ENCODE results near the gene EFEMP2.

GRCh38 chr11:65816696-65817095, 55.9 kb downstream of the EFEMP2 start:
- TF ChIP-seq CTCF (conservative IDR thresholded peaks at IDR 0.05 in 1 of 2, IDR thresholded peaks at IDR 0.05 in 1 of 2; ENCODE audit: low read depth in 1 of 2, low read length in 2 of 2) (no peak), EZH2 (IDR thresholded peaks at IDR 0.05; ENCODE audit: low read length, missing control alignments) (no peak)
